Measurements from ENCODE around the gene TMEM89. TPM values are rescaled to one million over a fixed set of nuclear protein-coding genes. Genes with fewer than 3 reads are reported as not detected.
A peak's percentile ranks its signal among the peaks of the same experiment; 100 is the strongest.

The TMEM89 gene
- total RNA-seq, 6 experiments from 2014 or later = 0.25 TPM; not detected in 5

GRCh38 chr3:48639944-48640606 is 18.5 kb upstream of the TMEM89 start:
- H3K4me3 Mint-ChIP-seq = no peak overlapping the region
- H3K27me3 Mint-ChIP-seq (ENCODE audit: insufficient read depth) = peaks cover 8% of the 10 kb centered on the region
- DNase-seq = no peak
- H3K36me3 Mint-ChIP-seq (ENCODE audit: low read depth) = no peaks in the 10 kb centered on the region
- H3K9me3 Mint-ChIP-seq = no peaks in the 10 kb centered on the region
- no peak overlapping the region for H3K27ac Mint-ChIP-seq
- H3K4me1 Mint-ChIP-seq (ENCODE audit: low read depth) = peaks cover 17% of the 10 kb centered on the region
- TF ChIP-seq, protein P1, sequence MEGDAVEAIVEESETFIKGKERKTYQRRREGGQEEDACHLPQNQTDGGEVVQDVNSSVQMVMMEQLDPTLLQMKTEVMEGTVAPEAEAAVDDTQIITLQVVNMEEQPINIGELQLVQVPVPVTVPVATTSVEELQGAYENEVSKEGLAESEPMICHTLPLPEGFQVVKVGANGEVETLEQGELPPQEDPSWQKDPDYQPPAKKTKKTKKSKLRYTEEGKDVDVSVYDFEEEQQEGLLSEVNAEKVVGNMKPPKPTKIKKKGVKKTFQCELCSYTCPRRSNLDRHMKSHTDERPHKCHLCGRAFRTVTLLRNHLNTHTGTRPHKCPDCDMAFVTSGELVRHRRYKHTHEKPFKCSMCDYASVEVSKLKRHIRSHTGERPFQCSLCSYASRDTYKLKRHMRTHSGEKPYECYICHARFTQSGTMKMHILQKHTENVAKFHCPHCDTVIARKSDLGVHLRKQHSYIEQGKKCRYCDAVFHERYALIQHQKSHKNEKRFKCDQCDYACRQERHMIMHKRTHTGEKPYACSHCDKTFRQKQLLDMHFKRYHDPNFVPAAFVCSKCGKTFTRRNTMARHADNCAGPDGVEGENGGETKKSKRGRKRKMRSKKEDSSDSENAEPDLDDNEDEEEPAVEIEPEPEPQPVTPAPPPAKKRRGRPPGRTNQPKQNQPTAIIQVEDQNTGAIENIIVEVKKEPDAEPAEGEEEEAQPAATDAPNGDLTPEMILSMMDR (IDR thresholded peaks at IDR 0.05) = no peak

GRCh38 chr3:48637305-48637704 is 15.7 kb upstream of the TMEM89 start:
- H3K9me3 Mint-ChIP-seq = no peaks in the 10 kb centered on the region
- no peak for DNase-seq
- no peak overlapping the region for H3K27ac Mint-ChIP-seq
- H3K27me3 Mint-ChIP-seq (ENCODE audit: insufficient read depth) = peaks cover under 1% of the 10 kb centered on the region; the same call in 1 of the 2 replicates
- H3K4me1 Mint-ChIP-seq (ENCODE audit: low read depth) = peaks cover 27% of the 10 kb centered on the region
- H3K36me3 Mint-ChIP-seq (ENCODE audit: low read depth) = peaks cover 5% of the 10 kb centered on the region
- TF ChIP-seq, protein P1 (IDR thresholded peaks at IDR 0.05) = peak; percentile 11; the same call in 1 of the 2 replicates
- no peak overlapping the region for H3K4me3 Mint-ChIP-seq

DNA sequence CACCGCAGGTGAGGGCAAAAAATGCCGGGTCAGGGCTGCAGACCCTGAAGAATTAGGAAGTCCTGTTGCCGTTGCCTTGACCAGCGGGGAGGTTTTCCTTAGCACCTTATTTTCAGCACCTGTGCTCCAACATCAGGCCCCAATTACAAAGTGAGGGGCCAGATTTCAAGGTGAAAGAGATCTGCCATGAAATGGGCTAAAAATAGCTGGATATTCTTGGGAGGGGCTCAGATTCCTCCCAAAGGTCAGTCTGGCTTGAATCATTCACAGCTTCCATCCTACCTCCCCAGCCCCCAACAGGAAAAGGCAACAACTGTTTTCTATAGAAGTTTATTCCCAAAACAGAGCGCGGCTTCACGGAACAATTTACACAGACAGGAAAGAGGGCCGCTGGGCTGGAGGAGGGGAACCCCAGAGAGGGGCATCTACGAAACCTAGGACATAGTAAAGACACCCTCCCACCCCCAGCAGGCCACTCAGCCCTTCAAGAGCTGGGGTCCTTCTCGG is 14.6 kb upstream of the TMEM89 start:
- H3K4me3 Mint-ChIP-seq = peak overlapping the region; percentile 90
- H3K9me3 Mint-ChIP-seq = no peaks in the 10 kb centered on the region
- peaks cover 5% of the 10 kb centered on the region for H3K36me3 Mint-ChIP-seq (ENCODE audit: low read depth)
- TF ChIP-seq, protein P1 (IDR thresholded peaks at IDR 0.05) = no peak
- H3K27me3 Mint-ChIP-seq (ENCODE audit: insufficient read depth) = no peaks in the 10 kb centered on the region; the same call in 1 of the 2 replicates
- H3K27ac Mint-ChIP-seq = peak overlapping the region; percentile 81
- DNase-seq = no peak
- peaks cover 27% of the 10 kb centered on the region for H3K4me1 Mint-ChIP-seq (ENCODE audit: low read depth)

DNA sequence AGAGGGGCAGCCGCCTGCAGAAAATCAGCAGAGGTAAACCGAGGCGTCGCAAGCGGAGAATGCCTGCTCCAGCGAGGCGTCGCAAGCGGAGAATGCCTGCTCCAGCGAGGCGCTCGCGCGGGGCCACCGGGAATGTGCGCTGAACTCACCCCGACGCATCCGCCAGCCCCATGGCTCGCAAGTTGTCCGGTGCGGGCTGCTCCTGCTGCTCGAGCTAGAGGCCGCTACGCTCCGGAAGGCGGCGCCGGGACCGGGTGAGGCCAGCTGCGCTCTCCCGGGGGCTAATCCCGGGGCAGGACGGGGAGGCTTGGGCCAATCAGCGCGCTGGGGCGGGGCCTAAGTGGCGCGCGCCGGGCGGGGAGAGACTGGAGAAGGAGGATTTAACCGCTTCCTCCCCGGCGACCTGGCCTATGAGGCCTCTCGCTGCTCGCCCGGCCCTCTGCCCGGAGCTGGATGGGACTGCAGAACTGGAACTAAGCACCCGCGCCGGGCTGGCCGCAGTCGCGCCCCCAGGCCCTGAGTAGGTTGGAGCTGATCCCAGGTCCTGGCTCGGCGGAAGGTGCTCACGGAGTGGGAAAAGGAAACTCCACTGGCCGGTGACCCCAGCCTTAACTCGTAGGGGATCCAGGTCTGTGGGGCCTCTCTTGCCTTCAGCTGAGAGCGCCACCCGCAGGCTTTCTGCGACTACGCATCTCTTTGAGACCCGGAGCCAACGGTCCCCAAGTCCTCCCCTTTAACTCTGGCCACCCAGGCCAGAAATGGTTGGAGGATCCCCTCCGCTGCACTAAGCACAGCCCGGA is 13.9 kb upstream of the TMEM89 start, which contains the start of gene SLC26A6:
Gene SLC26A6, minus strand, starts transcription at position 240 of the 800 bp plus-strand sequence. Its CDS starts 68 bp downstream, at position 172.
- Mint-ChIP-seq H3K27me3 (ENCODE audit: insufficient read depth) (no peaks in the 10 kb centered on the region; the same call in 1 of the 2 replicates), H3K4me1 (ENCODE audit: low read depth) (peaks cover 27% of the 10 kb centered on the region), H3K36me3 (ENCODE audit: low read depth) (peaks cover 5% of the 10 kb centered on the region), H3K27ac (peak within 1 kb of the TSS; percentile 81), H3K4me3 (peak within 1 kb of the TSS; percentile 90), H3K9me3 (no peaks in the 10 kb centered on the region)
- TF ChIP-seq, protein P1 (IDR thresholded peaks at IDR 0.05) = peak; percentile 82
- peak; percentile 94 for DNase-seq

DNA sequence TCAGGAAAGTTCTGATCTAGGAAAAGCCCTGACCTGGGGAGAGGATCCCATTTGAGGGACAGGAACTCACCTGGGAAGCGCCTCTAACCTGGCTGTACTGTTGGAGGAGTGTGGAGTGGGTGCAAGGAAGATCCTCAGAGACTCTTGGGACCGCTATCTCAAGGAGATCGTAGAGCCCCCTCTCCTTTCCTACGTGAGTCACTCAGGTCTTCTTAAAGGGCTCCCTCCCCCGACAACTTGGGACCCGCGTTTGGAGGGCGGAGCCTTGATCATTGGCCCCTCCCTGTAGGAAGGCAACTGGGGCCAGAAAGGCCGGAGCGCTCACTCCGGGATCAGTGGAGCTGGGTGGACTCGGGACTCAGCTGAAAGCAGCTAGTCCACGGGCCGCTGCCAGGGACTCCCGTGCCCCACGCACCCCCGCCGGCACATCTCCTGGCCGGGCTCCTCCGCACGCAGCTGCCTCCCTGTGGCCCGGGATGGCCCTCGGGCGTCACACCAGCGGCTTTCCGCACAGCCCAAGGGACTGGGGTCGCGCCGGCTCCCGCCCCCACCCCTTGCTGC is 13.2 kb upstream of the TMEM89 start:
- TF ChIP-seq, protein P1 (IDR thresholded peaks at IDR 0.05) = no peak
- peak; percentile 44 for DNase-seq
- H3K36me3 Mint-ChIP-seq (ENCODE audit: low read depth) = peaks cover 5% of the 10 kb centered on the region
- H3K4me3 Mint-ChIP-seq = peak overlapping the region; percentile 90
- peak overlapping the region; percentile 71 for H3K27ac Mint-ChIP-seq
- H3K27me3 Mint-ChIP-seq (ENCODE audit: insufficient read depth) = no peaks in the 10 kb centered on the region; the same call in 1 of the 2 replicates
- no peaks in the 10 kb centered on the region for H3K9me3 Mint-ChIP-seq
- peaks cover 27% of the 10 kb centered on the region for H3K4me1 Mint-ChIP-seq (ENCODE audit: low read depth)

Measured in HFFc6 (cell line).